ENCODE data around the gene ST6GALNAC3.

The ST6GALNAC3 gene

DNA sequence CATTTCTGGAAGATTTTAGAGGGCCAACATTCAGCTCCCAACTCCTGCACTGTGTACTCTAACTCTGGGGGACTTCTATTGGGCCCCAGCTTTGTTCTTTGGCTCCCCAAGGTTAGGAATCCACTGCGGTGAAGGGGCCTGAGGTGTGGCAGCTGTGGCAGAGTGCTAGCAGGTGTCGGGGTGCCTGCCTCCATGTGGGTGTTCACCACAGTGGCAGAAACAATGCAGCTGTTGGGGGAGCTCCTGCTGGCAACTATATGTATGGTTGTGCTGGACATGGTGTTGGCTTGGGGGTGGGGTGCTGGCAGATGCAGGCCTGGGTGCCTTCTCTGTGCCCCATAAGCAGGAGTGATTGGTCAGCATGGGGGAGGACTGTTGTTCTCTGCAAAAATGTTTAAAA is 95.5 kb downstream of the ST6GALNAC3 start:
- no peak overlapping the region for H3K27ac ChIP-seq (ENCODE audit: extremely low read depth, low read depth, low read length)
- H3K4me1 ChIP-seq (ENCODE audit: control insufficient read depth, insufficient read depth, low read length), result no peaks in the 10 kb centered on the region
- TF ChIP-seq ZNF558 (tag by site-specific recombination; IDR thresholded peaks at IDR 0.05), result no peak
- TF ChIP-seq ZNF398 (tag by site-specific recombination; IDR thresholded peaks at IDR 0.05), result no peak
- TF ChIP-seq SCRT2 (tag by site-specific recombination; IDR thresholded peaks at IDR 0.05), result no peak
- TF ChIP-seq ZNF624 (tag by site-specific recombination; IDR thresholded peaks at IDR 0.05), result no peak
- TF ChIP-seq ZNF830 (tag by site-specific recombination; IDR thresholded peaks at IDR 0.05; ENCODE audit: low read depth), result no peak
- TF ChIP-seq, protein P1, sequence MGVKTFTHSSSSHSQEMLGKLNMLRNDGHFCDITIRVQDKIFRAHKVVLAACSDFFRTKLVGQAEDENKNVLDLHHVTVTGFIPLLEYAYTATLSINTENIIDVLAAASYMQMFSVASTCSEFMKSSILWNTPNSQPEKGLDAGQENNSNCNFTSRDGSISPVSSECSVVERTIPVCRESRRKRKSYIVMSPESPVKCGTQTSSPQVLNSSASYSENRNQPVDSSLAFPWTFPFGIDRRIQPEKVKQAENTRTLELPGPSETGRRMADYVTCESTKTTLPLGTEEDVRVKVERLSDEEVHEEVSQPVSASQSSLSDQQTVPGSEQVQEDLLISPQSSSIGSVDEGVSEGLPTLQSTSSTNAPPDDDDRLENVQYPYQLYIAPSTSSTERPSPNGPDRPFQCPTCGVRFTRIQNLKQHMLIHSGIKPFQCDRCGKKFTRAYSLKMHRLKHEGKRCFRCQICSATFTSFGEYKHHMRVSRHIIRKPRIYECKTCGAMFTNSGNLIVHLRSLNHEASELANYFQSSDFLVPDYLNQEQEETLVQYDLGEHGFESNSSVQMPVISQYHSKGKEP (tag by site-specific recombination; IDR thresholded peaks at IDR 0.05), result no peak
- TF ChIP-seq ZNF404 (tag by site-specific recombination; IDR thresholded peaks at IDR 0.05), result no peak
- TF ChIP-seq ZBTB20 (tag by site-specific recombination; IDR thresholded peaks at IDR 0.05), result no peak
- TF ChIP-seq TCF7L2 (IDR thresholded peaks at IDR 0.05; ENCODE audit: borderline replicate concordance, low read depth, low read length), result no peak
- TF ChIP-seq ZNF449 (tag by site-specific recombination; IDR thresholded peaks at IDR 0.05), result no peak
- no peak for TF ChIP-seq ZBTB8A (tag by site-specific recombination; IDR thresholded peaks at IDR 0.05)
- TF ChIP-seq, protein P2, sequence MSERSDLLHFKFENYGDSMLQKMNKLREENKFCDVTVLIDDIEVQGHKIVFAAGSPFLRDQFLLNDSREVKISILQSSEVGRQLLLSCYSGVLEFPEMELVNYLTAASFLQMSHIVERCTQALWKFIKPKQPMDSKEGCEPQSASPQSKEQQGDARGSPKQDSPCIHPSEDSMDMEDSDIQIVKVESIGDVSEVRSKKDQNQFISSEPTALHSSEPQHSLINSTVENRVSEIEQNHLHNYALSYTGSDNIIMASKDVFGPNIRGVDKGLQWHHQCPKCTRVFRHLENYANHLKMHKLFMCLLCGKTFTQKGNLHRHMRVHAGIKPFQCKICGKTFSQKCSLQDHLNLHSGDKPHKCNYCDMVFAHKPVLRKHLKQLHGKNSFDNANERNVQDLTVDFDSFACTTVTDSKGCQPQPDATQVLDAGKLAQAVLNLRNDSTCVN (tag by site-specific recombination; optimal IDR thresholded peaks at IDR 0.05), result no peak
- TF ChIP-seq ZNF48 (tag by site-specific recombination; IDR thresholded peaks at IDR 0.05), result no peak
- TF ChIP-seq ZBTB6 (tag by site-specific recombination; IDR thresholded peaks at IDR 0.05), result no peak
- TF ChIP-seq ZBTB10 (tag by site-specific recombination; IDR thresholded peaks at IDR 0.05), result no peak
- TF ChIP-seq KLF10 (tag by site-specific recombination; IDR thresholded peaks at IDR 0.05), result no peak
- TF ChIP-seq, protein P3, sequence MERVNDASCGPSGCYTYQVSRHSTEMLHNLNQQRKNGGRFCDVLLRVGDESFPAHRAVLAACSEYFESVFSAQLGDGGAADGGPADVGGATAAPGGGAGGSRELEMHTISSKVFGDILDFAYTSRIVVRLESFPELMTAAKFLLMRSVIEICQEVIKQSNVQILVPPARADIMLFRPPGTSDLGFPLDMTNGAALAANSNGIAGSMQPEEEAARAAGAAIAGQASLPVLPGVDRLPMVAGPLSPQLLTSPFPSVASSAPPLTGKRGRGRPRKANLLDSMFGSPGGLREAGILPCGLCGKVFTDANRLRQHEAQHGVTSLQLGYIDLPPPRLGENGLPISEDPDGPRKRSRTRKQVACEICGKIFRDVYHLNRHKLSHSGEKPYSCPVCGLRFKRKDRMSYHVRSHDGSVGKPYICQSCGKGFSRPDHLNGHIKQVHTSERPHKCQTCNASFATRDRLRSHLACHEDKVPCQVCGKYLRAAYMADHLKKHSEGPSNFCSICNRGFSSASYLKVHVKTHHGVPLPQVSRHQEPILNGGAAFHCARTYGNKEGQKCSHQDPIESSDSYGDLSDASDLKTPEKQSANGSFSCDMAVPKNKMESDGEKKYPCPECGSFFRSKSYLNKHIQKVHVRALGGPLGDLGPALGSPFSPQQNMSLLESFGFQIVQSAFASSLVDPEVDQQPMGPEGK (tag by site-specific recombination; IDR thresholded peaks at IDR 0.05), result no peak
- TF ChIP-seq ZNF302 (tag by site-specific recombination; IDR thresholded peaks at IDR 0.05; ENCODE audit: low read depth), result no peak
- no peak for TF ChIP-seq KLF9 (tag by site-specific recombination; IDR thresholded peaks at IDR 0.05; ENCODE audit: low read depth)
- POLR2A ChIA-PET, result no interaction called here
- no peaks in the 10 kb centered on the region for H3K9me3 ChIP-seq (ENCODE audit: control insufficient read depth, insufficient read depth, low read depth, low read length)
- no peaks in the 10 kb centered on the region for H3K36me3 ChIP-seq (ENCODE audit: control insufficient read depth in 2 of 2, insufficient read depth in 1 of 2, low read length in 2 of 2)
- no peak overlapping the region for H3K4me3 ChIP-seq (ENCODE audit: low read depth, low read length)
- CTCF ChIA-PET, result interaction anchor here (0.7 kb wide), 1 partner anchor 17 kb away, joined by 3 read pairs; no protein-coding TSS in a partner anchor

Data from HEK293 (cell line).